ENCODE measurements around the gene NEK11. TPM values are rescaled to one million over a fixed set of nuclear protein-coding genes. Genes with fewer than 3 reads are reported as not detected.

The NEK11 gene
- polyA plus RNA-seq, 1 of the 3 experiments (the other 2 are of a cell fraction), result 4.7 TPM

DNA sequence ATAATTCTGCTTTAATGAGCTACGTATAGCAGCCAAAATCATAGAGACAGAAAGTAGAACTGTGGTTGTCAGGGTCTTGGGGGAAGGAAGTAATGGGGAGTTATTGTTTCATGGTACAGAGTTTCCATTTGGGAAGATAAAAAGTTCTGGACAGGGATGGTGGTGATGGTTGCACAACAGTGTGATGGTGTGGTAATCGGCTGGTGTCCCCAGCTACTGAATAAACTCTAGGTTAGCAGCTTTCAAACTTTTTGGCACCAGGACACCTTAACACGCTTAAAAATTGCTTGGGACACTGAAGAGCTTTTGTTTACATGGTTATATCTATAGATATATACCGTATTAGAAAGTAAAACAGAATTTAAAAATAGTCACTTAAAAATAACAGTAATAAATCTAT, 166.0 kb downstream of the NEK11 start (continued):
- TF ChIP-seq MAX (IDR thresholded peaks at IDR 0.05; ENCODE audit: low read depth) (no peak), GATA2 (CRISPR knock-in tag; IDR thresholded peaks at IDR 0.05) (no peak), RAD21 (IDR thresholded peaks at IDR 0.05; ENCODE audit: low read length) (no peak), EZH2phosphoT487 (IDR thresholded peaks at IDR 0.05; ENCODE audit: borderline replicate concordance, low read depth) (no peak), CHD2 (IDR thresholded peaks at IDR 0.05; ENCODE audit: low read length, partially characterized antibody) (no peak)
- TF ChIP-seq, protein P1, sequence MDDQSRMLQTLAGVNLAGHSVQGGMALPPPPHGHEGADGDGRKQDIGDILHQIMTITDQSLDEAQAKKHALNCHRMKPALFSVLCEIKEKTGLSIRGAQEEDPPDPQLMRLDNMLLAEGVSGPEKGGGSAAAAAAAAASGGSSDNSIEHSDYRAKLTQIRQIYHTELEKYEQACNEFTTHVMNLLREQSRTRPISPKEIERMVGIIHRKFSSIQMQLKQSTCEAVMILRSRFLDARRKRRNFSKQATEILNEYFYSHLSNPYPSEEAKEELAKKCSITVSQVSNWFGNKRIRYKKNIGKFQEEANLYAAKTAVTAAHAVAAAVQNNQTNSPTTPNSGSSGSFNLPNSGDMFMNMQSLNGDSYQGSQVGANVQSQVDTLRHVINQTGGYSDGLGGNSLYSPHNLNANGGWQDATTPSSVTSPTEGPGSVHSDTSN (IDR thresholded peaks at IDR 0.05), result no peak

- ChIA-PET CTCF (interaction anchor here (0.7 to 1.3 kb wide), 4 partner anchors 10 to 21 kb away, joined by 3 to 4 read pairs (median 3); no protein-coding TSS in a partner anchor), POLR2A (no interaction called here)
- H3K9ac ChIP-seq, result no peak overlapping the region
- H3F3A ChIP-seq (replicated peaks; ENCODE audit: insufficient read depth), result no peaks in the 10 kb centered on the region
- no peaks in the 10 kb centered on the region for H4K20me1 ChIP-seq (ENCODE audit: insufficient read depth)
- 40% methylated on average over 1 of the region's 1 CpG for WGBS (ENCODE audit: low lambda C conversion rate)
- H3K36me3 ChIP-seq (replicated peaks in 1 of 2; ENCODE audit: control insufficient read depth in 1 of 2, insufficient read depth in 2 of 2, low read length in 1 of 2), result peaks cover 0 to under 1% of the 10 kb centered on the region in 2 experiments
- H3K9me2 ChIP-seq, result no peaks in the 10 kb centered on the region
- no peak overlapping the region for H3K4me2 ChIP-seq
- peak; percentile 21 for DNase-seq
- TF ChIP-seq GATA2 (CRISPR knock-in tag; IDR thresholded peaks at IDR 0.05), result no peak
- no peak for TF ChIP-seq NFIC (IDR thresholded peaks at IDR 0.05; ENCODE audit: borderline replicate concordance)
- TF ChIP-seq RAD21 (IDR thresholded peaks at IDR 0.05; ENCODE audit: low read length), result peak; percentile 52
- TF ChIP-seq ZBTB33 (IDR thresholded peaks at IDR 0.05; ENCODE audit: borderline replicate concordance, low read depth), result no peak
- peak; percentile 48 for TF ChIP-seq CTCF (IDR thresholded peaks at IDR 0.05)
- 0 out of 2 replicates have a peak, but pooled peaks have one; percentile 7 for TF ChIP-seq TCF12 (IDR thresholded peaks at IDR 0.05)
- H2AFZ ChIP-seq (ENCODE audit: low read depth), result no peak overlapping the region
- no peak overlapping the region for H3K27ac ChIP-seq (ENCODE audit: low read depth in 2 of 2, low read length in 1 of 2)
- H3K27me3 ChIP-seq (ENCODE audit: insufficient read depth), result no peaks in the 10 kb centered on the region
- no peaks in the 10 kb centered on the region for H3K4me1 ChIP-seq (ENCODE audit: control insufficient read depth in 1 of 2, insufficient read depth in 2 of 2, low read depth in 1 of 2, low read length in 1 of 2)
- H3K79me2 ChIP-seq (ENCODE audit: insufficient read depth), result no peaks in the 10 kb centered on the region
- H3K4me3 ChIP-seq (ENCODE audit: low read depth in 2 of 2, low read length in 1 of 2), result no peak overlapping the region
- H3K9me3 ChIP-seq, result 0 out of 2 replicates have a peak, but pooled peaks cover 3% of the 10 kb centered on the region
These were observed 167.1 kb downstream of the NEK11 start for GRCh38 chr3:131193641-131194238.

Data from SK-N-SH (cell line).